Stimulated activated CD4-positive, alpha-beta T cell treated with anti-CD3 and anti-CD28 coated beads, TNF-alpha, amount 100 ng/mL, for 24 hours (primary cell): ENCODE results near the gene ERC2.

Experiments
- DNase-seq, 3 experiments: peaks; one replicate each; pipeline ENCODE4 v3.0.0-alpha.2; 2020; ENCODE audit warnings: low read depth in 3 of 3

ERC2 gene

GRCh38 chr3:56001537-56001936 lies 466.7 kb downstream of the ERC2 start:
- DNase-seq: no peak

GRCh38 chr3:55989366-55989765 lies 478.9 kb downstream of the ERC2 start:
- no peak for DNase-seq

- DNase-seq: no peak
Observed at GRCh38 chr3:55988905-55989304, 479.4 kb downstream of the ERC2 start.

GRCh38 chr3:55984626-55985025 lies 483.6 kb downstream of the ERC2 start:
- DNase-seq: no peak

- no peak for DNase-seq
Observed at GRCh38 chr3:55978953-55979352, 489.3 kb downstream of the ERC2 start.

- no peak for DNase-seq
Observed at GRCh38 chr3:55974421-55975165, 493.7 kb downstream of the ERC2 start.

GRCh38 chr3:55969634-55970033 lies 498.6 kb downstream of the ERC2 start:
- DNase-seq: no peak

GRCh38 chr3:55968331-55968730 lies 499.9 kb downstream of the ERC2 start:
- no peak for DNase-seq

- no peak for DNase-seq
Observed at GRCh38 chr3:55966566-55966965, 501.7 kb downstream of the ERC2 start.

- DNase-seq: no peak
Observed at GRCh38 chr3:55965776-55966175, 502.5 kb downstream of the ERC2 start.

- DNase-seq: no peak
Observed at GRCh38 chr3:55964491-55964985, 503.7 kb downstream of the ERC2 start.

GRCh38 chr3:55963601-55964000 lies 504.7 kb downstream of the ERC2 start:
- DNase-seq: no peak

GRCh38 chr3:55959471-55960080 lies 508.7 kb downstream of the ERC2 start:
- DNase-seq: no peak

GRCh38 chr3:55958605-55959004 lies 509.7 kb downstream of the ERC2 start:
- DNase-seq: no peak

- no peak for DNase-seq
Observed at GRCh38 chr3:55955891-55956477, 512.3 kb downstream of the ERC2 start.

- no peak for DNase-seq
Observed at GRCh38 chr3:55951388-55951787, 516.9 kb downstream of the ERC2 start.

- DNase-seq: no peak
Observed at GRCh38 chr3:55947406-55947805, 520.9 kb downstream of the ERC2 start.

- DNase-seq: no peak
Observed at GRCh38 chr3:55946574-55947160, 521.6 kb downstream of the ERC2 start.

GRCh38 chr3:55942868-55943267 lies 525.4 kb downstream of the ERC2 start:
- DNase-seq: no peak

GRCh38 chr3:55939287-55939686 lies 529.0 kb downstream of the ERC2 start:
- DNase-seq: no peak

GRCh38 chr3:55937301-55937700 lies 531.0 kb downstream of the ERC2 start:
- DNase-seq: no peak

- no peak for DNase-seq
Observed at GRCh38 chr3:55936549-55937052, 531.7 kb downstream of the ERC2 start.
